ENCODE data around the gene NTPCR. TPM values are rescaled to one million over a fixed set of nuclear protein-coding genes. Genes with fewer than 3 reads are reported as not detected.

Gene NTPCR
- polyA plus RNA-seq, 1 donor (not counting 4 experiments of a cell fraction or from before 2014, with no cell fraction given) = 40.0 TPM

- peak; percentile 17 for FAIRE-seq
- H3K4me3 ChIP-seq (ENCODE audit: control insufficient read depth in 2 of 3, extremely low read depth in 1 of 3, insufficient read depth in 2 of 3, low read depth in 1 of 3, low read length in 3 of 3) = no peak overlapping the region
- dilution Hi-C loops (cut with MboI; ENCODE audit: extremely low pct_ligation_motif_present, low sequenced_read_pairs) = no loop called here
Measured at GRCh38 chr1:232987046-232987773, 36.8 kb downstream of the NTPCR start.

GRCh38 chr1:232987774-232988140, 37.3 kb downstream of the NTPCR start:
- DNase-seq (ENCODE audit: low read depth, low spot score) = no peak
- Histone ChIP-seq H3K9me1 (ENCODE audit: control insufficient read depth, extremely low read depth, insufficient read depth, low read length) (no peaks in the 10 kb centered on the region), H4K20me1 (ENCODE audit: control insufficient read depth, extremely low read depth, insufficient read depth, low read length) (no peaks in the 10 kb centered on the region), H3K79me2 (ENCODE audit: control insufficient read depth, insufficient read depth, low read length) (no peaks in the 10 kb centered on the region), H3K36me3 (ENCODE audit: control insufficient read depth in 2 of 2, extremely low read depth in 1 of 2, insufficient read depth in 2 of 2, low read length in 2 of 2) (peaks cover 8 to 22% of the 10 kb centered on the region in 2 experiments), H3K9me3 (ENCODE audit: control insufficient read depth, low read depth, low read length) (no peaks in the 10 kb centered on the region), H3K4me1 (ENCODE audit: control insufficient read depth, extremely low read depth, insufficient read depth, low read length) (peaks cover 13% of the 10 kb centered on the region), H3K4me2 (ENCODE audit: control insufficient read depth, extremely low read depth, insufficient read depth, low read depth, low read length) (no peak overlapping the region), H3K4me3 (ENCODE audit: control insufficient read depth in 2 of 3, extremely low read depth in 1 of 3, insufficient read depth in 2 of 3, low read depth in 1 of 3, low read length in 3 of 3) (no peak overlapping the region), H2AFZ (ENCODE audit: control insufficient read depth, low read length) (no peak overlapping the region), H3K27me3 (ENCODE audit: control insufficient read depth, extremely low read depth, insufficient read depth, low read length) (no peaks in the 10 kb centered on the region), H3K9ac (ENCODE audit: control insufficient read depth, extremely low read depth, insufficient read depth, low read length) (no peak overlapping the region), H3K27ac (ENCODE audit: control insufficient read depth, insufficient read depth, low read length) (no peak overlapping the region)
- dilution Hi-C loops (cut with MboI; ENCODE audit: extremely low pct_ligation_motif_present, low sequenced_read_pairs) = no loop called here
- FAIRE-seq = no peak
- no peak for TF ChIP-seq EZH2 (IDR thresholded peaks at IDR 0.05; ENCODE audit: low read length)

More at GRCh38 chr1:232987046-232987773, 36.8 kb downstream of the NTPCR start:
- H2AFZ ChIP-seq (ENCODE audit: control insufficient read depth, low read length) = no peak overlapping the region
- no peaks in the 10 kb centered on the region for H4K20me1 ChIP-seq (ENCODE audit: control insufficient read depth, extremely low read depth, insufficient read depth, low read length)
- H3K9me1 ChIP-seq (ENCODE audit: control insufficient read depth, extremely low read depth, insufficient read depth, low read length) = no peaks in the 10 kb centered on the region
- DNase-seq (ENCODE audit: low read depth, low spot score) = peak; percentile 33
- H3K27me3 ChIP-seq (ENCODE audit: control insufficient read depth, extremely low read depth, insufficient read depth, low read length) = no peaks in the 10 kb centered on the region
- H3K4me1 ChIP-seq (ENCODE audit: control insufficient read depth, extremely low read depth, insufficient read depth, low read length) = peaks cover 13% of the 10 kb centered on the region
- H3K79me2 ChIP-seq (ENCODE audit: control insufficient read depth, insufficient read depth, low read length) = no peaks in the 10 kb centered on the region
- no peak for TF ChIP-seq EZH2 (IDR thresholded peaks at IDR 0.05; ENCODE audit: low read length)
- TF ChIP-seq, protein P1, sequence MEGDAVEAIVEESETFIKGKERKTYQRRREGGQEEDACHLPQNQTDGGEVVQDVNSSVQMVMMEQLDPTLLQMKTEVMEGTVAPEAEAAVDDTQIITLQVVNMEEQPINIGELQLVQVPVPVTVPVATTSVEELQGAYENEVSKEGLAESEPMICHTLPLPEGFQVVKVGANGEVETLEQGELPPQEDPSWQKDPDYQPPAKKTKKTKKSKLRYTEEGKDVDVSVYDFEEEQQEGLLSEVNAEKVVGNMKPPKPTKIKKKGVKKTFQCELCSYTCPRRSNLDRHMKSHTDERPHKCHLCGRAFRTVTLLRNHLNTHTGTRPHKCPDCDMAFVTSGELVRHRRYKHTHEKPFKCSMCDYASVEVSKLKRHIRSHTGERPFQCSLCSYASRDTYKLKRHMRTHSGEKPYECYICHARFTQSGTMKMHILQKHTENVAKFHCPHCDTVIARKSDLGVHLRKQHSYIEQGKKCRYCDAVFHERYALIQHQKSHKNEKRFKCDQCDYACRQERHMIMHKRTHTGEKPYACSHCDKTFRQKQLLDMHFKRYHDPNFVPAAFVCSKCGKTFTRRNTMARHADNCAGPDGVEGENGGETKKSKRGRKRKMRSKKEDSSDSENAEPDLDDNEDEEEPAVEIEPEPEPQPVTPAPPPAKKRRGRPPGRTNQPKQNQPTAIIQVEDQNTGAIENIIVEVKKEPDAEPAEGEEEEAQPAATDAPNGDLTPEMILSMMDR (optimal IDR thresholded peaks at IDR 0.05 in 1 of 3, IDR thresholded peaks at IDR 0.05 in 1 of 3, conservative IDR thresholded peaks at IDR 0.05 in 1 of 3; ENCODE audit: extremely low read depth in 1 of 3, insufficient read depth in 2 of 3, low read length in 3 of 3) = no peak
- H3K4me2 ChIP-seq (ENCODE audit: control insufficient read depth, extremely low read depth, insufficient read depth, low read depth, low read length) = no peak overlapping the region
- no peak overlapping the region for H3K27ac ChIP-seq (ENCODE audit: control insufficient read depth, insufficient read depth, low read length)
- H3K36me3 ChIP-seq (ENCODE audit: control insufficient read depth in 2 of 2, extremely low read depth in 1 of 2, insufficient read depth in 2 of 2, low read length in 2 of 2) = peaks cover 8 to 19% of the 10 kb centered on the region in 2 experiments
- H3K9me3 ChIP-seq (ENCODE audit: control insufficient read depth, low read depth, low read length) = no peaks in the 10 kb centered on the region
- H3K9ac ChIP-seq (ENCODE audit: control insufficient read depth, extremely low read depth, insufficient read depth, low read length) = no peak overlapping the region
